Hematopoietic multipotent progenitor cell (in vitro differentiated cells): ENCODE measurements around the gene ZNF496. TPM values are rescaled to one million over a fixed set of nuclear protein-coding genes. Genes with fewer than 3 reads are reported as not detected.

ENCODE experiments used
- DNase-seq, 3 donors: peaks; one replicate each; pipeline ENCODE4 v3.0.0-alpha.2; 2011 to 2015; ENCODE audit warnings: low read depth in 2 of 3, low spot score in 2 of 3
- total RNA-seq: library from RNA; depleted of rRNA; stranded (reverse); fragments of >200 nt; gene quantifications from one replicate; pipeline ENCODE4 v1.2.3, GENCODE V29; 2012

The ZNF496 gene
- total RNA-seq, 1 donor: 53.1 TPM

DNA sequence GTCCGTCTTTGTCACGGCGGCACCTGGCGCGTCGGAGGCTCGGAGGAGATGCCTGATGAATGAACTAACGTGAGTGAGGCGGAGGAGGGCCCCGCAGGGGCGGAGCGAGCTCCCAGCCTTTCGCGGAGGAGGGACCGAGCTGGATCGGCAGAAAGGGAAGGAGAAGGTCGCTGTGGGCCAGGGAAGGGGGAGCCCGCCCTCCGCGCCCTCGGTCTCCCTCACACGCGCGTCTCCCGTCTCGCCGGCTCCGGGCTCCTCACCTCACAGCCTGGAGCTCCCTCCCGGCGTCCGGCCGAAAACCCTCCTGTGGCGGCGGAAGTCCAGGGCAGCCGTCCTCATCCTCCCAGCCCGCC lies 519 bp downstream of the ZNF496 start:
- peak; percentile 16 to 84 (median 72) for DNase-seq

- DNase-seq: no peak
Observed at GRCh38 chr1:247330548-247331171, 1.0 kb downstream of the ZNF496 start.

DNA sequence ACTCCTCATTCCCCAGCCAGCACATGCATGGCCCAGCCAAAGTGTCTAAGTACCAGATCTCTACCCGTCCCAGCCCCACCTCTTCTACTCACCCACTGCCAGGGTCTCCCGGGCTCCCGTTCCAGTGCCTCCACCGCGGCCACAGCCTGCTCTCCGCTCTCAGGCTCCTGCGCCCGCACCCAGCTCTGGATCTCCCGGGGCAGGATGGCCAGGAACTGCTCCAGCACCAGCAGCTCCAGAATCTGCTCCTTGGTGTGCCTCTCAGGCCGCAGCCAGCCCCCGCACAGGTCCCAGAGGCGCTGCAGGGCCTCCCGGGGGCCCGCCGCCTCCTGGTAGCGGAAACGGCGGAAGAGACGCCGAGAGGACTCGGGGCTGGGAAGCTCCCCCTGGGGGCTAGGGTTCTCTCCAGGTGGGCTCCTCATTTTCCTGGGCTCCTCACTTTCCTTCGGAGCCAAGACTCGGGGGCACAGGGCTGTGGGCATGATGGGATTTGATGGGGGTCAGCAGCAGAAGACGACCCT lies 2.5 kb downstream of the ZNF496 start:
- DNase-seq: no peak

DNA sequence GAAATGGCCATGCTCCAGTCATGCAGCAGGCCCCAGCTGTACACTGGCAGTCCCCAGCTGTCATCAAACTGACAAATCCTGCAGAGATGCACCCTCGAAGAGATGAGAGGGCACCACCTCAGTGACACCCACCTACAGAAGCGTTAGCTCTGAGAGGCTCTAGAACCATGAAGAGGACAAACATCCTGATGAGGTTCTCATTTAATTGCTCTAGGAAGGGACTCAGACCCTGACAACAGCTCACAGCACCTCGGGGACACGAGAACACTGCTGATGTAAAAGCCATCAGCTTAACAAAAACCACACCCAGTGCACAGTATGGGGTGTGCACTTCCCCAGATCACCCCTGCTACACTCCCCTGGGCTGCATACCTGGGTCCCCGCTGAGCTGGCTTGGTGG lies 3.4 kb downstream of the ZNF496 start:
- no peak for DNase-seq

DNA sequence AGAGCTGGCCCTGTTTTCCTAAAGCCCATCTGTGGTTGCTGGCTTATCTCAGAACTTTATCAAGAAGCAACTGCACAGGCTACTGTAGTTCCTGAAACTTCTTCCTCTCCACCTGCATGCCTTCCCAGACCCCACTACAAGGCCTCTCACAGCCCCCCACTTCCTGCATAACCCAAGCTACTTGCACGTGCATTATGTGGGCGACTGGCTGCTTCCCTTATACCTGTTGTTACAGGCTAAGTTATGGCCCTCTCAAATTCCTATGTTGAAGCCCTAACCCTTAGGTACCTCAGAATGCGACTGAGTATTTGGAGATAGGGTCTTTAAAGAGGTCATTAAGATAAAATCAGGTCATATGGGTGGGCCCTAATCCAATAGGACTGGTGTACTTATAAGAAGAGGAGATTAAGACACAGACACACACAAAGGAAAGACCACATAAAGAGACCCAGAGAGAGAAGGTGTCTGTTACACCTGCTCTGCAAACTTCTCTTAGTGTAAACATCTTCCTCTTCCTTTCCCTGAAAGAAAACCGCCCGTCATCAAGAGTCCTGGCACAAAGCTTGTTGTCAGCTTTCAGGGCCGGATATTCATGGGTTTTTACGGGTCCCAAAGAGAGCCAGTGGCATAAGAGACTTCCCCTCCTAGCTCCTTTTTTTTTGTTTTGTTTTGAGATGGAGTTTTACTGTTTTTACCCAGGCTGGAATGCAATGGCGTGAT lies 5.1 kb downstream of the ZNF496 start:
- peak in 1 of 3 donors; percentile 17 for DNase-seq

DNA sequence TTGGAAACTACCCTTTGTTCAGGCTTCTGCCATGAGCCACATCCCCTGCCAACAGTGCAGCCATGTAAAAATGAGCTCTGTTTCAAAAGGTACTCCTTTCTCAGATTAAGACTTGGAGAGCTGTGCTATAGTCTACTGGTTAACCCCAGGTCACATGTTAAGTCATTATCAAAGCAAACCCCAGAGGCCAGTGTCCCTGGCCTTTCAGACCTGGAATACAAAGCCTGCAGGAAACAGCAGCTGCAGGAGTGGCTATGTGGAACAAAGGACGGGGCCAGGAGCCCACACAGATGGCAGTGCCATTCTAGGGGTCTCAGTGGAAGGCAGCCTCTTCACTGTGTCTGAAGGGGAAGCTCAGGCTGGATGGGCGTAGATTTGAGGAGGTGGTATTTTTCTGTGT lies 6.7 kb downstream of the ZNF496 start:
- no peak for DNase-seq

GRCh38 chr1:247324204-247324787 lies 7.4 kb downstream of the ZNF496 start:
- DNase-seq: no peak

DNA sequence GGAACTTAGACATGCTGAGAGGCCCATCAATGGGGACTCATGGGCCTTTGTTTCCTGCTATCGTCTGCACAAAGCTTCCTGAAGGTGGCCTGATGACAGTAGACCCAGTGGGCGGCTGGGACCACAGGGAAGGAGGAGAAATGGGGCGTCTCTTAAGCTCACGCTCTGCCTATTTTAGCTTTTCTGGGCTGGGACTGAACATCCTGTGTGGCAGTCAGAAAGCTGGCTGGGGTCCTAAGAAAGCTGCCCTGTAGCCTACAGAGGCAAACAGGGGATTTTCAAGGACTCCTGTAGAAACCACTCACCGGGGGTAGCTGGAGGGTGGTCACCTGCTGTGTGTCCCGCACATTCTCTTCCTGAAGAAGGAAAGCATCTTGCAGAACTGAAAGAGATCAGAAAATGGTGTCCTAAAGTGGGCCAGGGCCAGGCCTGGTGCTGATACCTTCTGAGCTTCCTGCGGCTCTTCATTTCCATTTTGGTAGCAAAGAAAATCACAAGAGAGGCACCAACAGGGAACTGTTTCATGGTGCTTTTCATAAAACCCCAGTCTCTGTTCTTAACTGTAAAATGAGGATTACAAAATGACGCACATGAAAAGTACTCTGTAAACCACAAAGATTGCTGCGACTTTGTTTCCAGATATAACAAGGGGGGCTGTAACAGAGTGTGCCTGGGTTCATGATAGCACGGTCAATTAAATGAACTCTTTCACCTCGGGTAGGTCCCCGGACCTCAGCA lies 8.6 kb downstream of the ZNF496 start:
- DNase-seq: peak in 1 of 3 donors; percentile 73

- DNase-seq: no peak
Observed at GRCh38 chr1:247322442-247322841, 9.2 kb downstream of the ZNF496 start.

DNA sequence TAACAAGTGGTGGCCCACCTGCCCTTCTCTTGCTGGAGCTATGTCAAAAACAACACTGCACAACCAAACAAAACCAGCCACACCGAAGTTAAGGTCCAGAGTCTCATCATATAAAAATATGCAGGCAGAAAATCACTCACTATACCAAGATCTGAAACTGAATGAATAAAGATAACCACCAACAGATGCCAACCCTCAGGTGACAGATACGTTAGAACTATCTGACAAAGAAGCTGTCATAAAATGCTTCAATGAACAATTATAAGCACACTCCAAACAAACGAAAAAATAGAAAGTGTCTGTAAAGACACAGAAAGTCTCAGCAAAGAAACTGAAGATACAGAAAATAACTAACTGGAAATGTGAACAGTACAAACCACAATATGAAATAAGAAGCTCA lies 14.0 kb downstream of the ZNF496 start:
- DNase-seq: no peak

GRCh38 chr1:247316590-247317197 lies 15.0 kb downstream of the ZNF496 start:
- no peak for DNase-seq

DNA sequence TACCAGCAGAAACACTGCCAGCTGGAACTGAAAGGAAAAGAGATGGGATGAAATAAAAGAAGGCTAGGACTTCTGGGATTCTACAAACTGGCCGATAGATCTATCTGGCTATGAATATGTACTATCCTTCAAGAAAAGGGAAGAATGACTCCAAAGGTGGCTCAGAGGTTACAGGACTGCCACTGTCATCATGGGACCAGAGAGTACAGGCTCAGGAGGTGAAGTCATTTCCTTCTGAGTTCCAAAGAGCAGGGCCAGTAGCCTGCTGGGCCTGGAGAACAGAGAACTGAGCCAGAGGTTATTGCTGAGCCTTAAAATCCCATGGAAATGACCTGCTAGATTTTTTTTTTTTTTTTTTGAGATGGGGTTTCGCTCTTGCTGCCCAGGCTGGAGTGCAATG lies 27.6 kb downstream of the ZNF496 start:
- DNase-seq: no peak

DNA sequence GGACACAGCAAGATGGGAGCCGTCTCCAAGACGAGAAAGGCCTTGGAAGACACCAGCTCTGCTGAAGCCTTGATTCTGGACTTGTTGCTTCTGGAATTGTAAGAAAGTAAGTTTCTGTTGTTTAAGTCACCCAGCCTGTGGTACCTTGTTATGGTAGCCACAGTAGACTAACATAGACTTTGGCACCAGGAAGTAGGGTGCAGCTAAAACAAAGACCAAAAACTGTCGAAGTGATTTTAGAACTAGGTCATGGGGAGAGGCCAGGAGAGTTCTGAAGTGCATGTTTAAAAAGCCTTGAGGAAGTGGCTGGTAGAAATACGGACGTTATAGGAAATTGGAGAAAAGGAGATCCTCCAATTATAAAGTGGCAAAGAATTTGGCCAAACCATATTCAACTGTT lies 28.5 kb downstream of the ZNF496 start:
- no peak for DNase-seq

- no peak for DNase-seq
Observed at GRCh38 chr1:247301176-247301540, 30.5 kb downstream of the ZNF496 start.

DNA sequence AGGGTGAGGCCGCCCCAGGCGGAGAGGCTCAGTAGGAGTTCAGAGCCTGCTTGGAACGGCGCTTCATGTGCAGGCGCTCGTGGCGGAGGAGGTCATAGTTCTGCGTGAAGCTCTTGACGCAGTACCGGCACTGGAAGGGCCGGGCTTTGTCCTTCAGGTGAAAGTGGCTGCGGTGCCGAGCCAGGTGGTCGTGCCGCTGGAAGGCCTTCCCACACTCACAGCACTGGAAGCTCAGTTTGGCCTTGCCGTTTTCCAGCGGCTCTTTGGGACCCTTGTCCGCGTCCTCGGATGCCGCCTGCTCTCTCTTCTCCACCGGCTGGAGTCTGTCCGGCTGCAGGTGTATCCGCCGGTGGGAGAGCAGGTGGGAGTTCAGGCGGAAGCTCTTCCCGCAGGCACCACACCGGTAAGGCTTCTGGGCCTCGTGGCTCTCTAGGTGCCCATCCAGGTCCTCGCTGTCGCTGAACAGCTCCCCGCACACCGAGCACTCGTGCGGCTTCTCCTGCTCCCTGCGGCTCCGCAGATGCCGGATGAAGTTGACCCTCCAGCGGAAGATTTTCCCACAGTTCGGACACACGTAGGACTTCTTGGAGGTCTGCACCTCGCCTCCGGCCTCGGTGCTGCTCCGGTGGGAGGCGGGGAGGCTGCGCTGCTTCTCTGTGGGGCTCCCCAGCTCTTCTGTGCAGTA lies 31.0 kb downstream of the ZNF496 start:
- DNase-seq: no peak

DNA sequence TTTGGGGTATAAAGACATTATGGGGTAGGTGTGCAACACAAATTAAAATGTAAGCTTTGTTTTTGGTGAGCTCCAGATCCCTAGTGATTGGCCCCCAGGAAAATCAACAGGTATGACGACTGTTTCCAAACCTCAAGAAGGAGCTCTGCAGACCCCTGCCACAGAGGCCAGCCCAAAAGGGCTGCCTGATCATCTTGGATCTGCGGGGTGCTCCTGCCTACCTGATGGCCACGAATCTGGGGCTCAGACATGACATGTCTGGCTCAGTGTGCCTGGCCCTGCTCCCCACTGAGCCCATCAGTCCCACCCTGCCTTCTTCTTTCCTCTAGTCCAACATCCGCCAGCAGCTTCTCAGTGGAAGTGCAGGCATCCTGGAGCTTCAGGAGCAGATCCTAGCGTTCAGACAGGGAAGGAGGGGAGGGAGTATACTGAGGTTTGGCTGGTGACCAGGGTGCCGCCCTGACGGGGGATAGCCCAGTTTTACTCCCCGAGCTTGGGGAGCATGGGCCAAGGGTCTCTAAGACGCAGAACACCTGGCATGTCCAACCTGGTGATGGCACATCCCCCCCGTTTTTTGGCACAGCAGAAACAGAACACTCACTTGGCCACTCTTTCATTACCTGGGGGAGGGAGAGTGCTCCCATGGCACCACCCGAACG lies 31.8 kb downstream of the ZNF496 start:
- DNase-seq: no peak

- no peak for DNase-seq
Observed at GRCh38 chr1:247298701-247299100, 33.0 kb downstream of the ZNF496 start.

GRCh38 chr1:247298124-247298481 lies 33.6 kb downstream of the ZNF496 start:
- no peak for DNase-seq

DNA sequence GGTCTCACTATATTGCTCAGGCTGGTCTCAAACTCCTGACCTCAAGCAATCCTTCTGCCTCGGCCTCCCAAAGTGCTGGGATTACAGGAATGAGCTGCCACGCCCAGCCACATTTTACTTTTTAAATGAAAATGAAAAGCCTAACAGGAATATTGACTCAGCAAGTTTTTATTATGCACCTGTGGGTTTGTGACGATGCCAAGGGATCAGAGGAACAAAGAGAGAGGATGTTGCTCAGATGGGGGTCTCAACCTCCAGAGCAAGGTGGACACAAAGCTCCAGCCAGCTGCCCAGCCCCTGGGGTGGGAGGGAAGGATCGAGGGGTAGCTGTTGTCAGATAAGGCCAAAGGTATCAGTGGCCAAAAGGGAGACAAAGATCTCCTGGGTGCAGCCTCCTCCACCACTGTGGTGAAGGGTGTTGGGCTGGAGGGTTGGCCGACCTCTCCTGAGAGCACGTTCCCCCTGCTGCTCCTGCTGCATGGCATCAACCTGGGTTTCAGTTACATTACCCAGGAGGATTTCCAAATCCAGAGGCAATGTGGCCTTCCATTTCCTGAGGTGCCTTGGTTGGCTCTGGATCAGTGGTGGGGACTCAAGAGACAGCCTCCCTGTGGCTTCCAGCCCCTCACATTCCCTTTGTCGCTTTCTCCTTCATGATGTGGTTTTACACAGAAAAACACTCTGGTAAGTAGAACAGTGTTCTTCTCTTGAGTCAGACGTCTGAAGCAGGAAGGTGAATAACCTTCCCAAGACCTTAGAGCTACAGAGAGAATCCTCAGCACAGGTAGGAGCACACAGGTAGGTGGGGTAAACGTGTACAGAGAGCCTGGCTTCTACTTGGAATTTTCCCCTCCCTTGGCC lies 34.2 kb downstream of the ZNF496 start:
- no peak for DNase-seq
